ENCODE results near the gene PHLDB1.
"Not testable (repeated sequence)": the region's sequence is repeated elsewhere in the genome, so short reads cannot be mapped to it uniquely, and the experiment has no call there.

Gene PHLDB1

GRCh38 chr11:118592616-118593367, 14.6 kb upstream of the PHLDB1 start:
- no peaks in the 10 kb centered on the region for H3K79me1 ChIP-seq (ENCODE audit: low read length)
- H3K18ac ChIP-seq (ENCODE audit: low read length), result no peak overlapping the region
- H3K27ac ChIP-seq (ENCODE audit: low read depth, low read length), result no peak overlapping the region
- DNase-seq, result no peak
- H3K23ac ChIP-seq (ENCODE audit: low read length), result no peak overlapping the region
- H3K4me3 ChIP-seq (ENCODE audit: low read depth, low read length), result no peak overlapping the region
- WGBS (ENCODE audit: extremely low coverage, insufficient coverage, insufficient read length), result no CpG with 5 or more reads among the region's 2 CpGs
- no peak overlapping the region for H2AFZ ChIP-seq (ENCODE audit: insufficient read depth, low read length, poor library complexity)
- no peaks in the 10 kb centered on the region for H3K27me3 ChIP-seq (ENCODE audit: insufficient read depth, low read length)
- no peak overlapping the region for H4K91ac ChIP-seq (ENCODE audit: low read depth, low read length)
- no peak overlapping the region for H3K4me2 ChIP-seq (ENCODE audit: low read length)
- no peaks in the 10 kb centered on the region for H3K79me2 ChIP-seq (ENCODE audit: control insufficient read depth, insufficient read depth, low read length, poor library complexity)
- H3K9me3 ChIP-seq (ENCODE audit: insufficient read depth, low read depth, low read length), result no peaks in the 10 kb centered on the region
- no peak overlapping the region for H3K4ac ChIP-seq (ENCODE audit: low read depth, low read length)
- H2BK12ac ChIP-seq (ENCODE audit: low read length), result no peak overlapping the region
- no peak overlapping the region for H3K9ac ChIP-seq (ENCODE audit: low read length)
- H3K36me3 ChIP-seq (ENCODE audit: control insufficient read depth in 1 of 2, insufficient read depth in 2 of 2, low read length in 2 of 2), result peaks cover 50 to 71% of the 10 kb centered on the region in 2 experiments
- H2AK5ac ChIP-seq (ENCODE audit: low read length), result no peak overlapping the region
- no peaks in the 10 kb centered on the region for H3K4me1 ChIP-seq (ENCODE audit: control insufficient read depth in 1 of 2, insufficient read depth in 2 of 2, low read length in 2 of 2)
- no peak overlapping the region for H4K12ac ChIP-seq (ENCODE audit: low read depth, low read length)
- H4K8ac ChIP-seq (ENCODE audit: low read depth, low read length), result no peak overlapping the region
- no peak overlapping the region for H2BK5ac ChIP-seq (ENCODE audit: low read depth, low read length, poor library complexity)
- no peak overlapping the region for H2BK120ac ChIP-seq (ENCODE audit: insufficient read depth, low read length, poor library complexity)
- H3K14ac ChIP-seq (ENCODE audit: low read length), result no peak overlapping the region

GRCh38 chr11:118594984-118595383, 12.4 kb upstream of the PHLDB1 start:
- H4K8ac ChIP-seq (ENCODE audit: low read depth, low read length); H3K18ac ChIP-seq (ENCODE audit: low read length); H3K79me1 ChIP-seq (ENCODE audit: low read length); H3K23ac ChIP-seq (ENCODE audit: low read length); H3K9ac ChIP-seq (ENCODE audit: low read length); H3K4ac ChIP-seq (ENCODE audit: low read depth, low read length); H3K9me3 ChIP-seq (ENCODE audit: insufficient read depth, low read depth, low read length); H2AFZ ChIP-seq (ENCODE audit: insufficient read depth, low read length, poor library complexity); H3K4me2 ChIP-seq (ENCODE audit: low read length); H4K91ac ChIP-seq (ENCODE audit: low read depth, low read length); H3K27ac ChIP-seq (ENCODE audit: low read depth, low read length); H2BK12ac ChIP-seq (ENCODE audit: low read length); H3K4me3 ChIP-seq (ENCODE audit: low read depth, low read length); H2BK5ac ChIP-seq (ENCODE audit: low read depth, low read length, poor library complexity); H3K79me2 ChIP-seq (ENCODE audit: control insufficient read depth, insufficient read depth, low read length, poor library complexity); H3K27me3 ChIP-seq (ENCODE audit: insufficient read depth, low read length); H2BK120ac ChIP-seq (ENCODE audit: insufficient read depth, low read length, poor library complexity); H2AK5ac ChIP-seq (ENCODE audit: low read length); H3K14ac ChIP-seq (ENCODE audit: low read length); H4K12ac ChIP-seq (ENCODE audit: low read depth, low read length); H3K4me1 ChIP-seq (ENCODE audit: control insufficient read depth in 1 of 2, insufficient read depth in 2 of 2, low read length in 2 of 2): not testable (repeated sequence)
- H3K36me3 ChIP-seq (ENCODE audit: control insufficient read depth in 1 of 2, insufficient read depth in 2 of 2, low read length in 2 of 2), result peaks cover 46 to 69% of the 10 kb centered on the region in 2 experiments
- no CpG with 5 or more reads among the region's 5 CpGs for WGBS (ENCODE audit: extremely low coverage, insufficient coverage, insufficient read length)
- DNase-seq, result peak in 1 of 2 donors; percentile 48

DNA sequence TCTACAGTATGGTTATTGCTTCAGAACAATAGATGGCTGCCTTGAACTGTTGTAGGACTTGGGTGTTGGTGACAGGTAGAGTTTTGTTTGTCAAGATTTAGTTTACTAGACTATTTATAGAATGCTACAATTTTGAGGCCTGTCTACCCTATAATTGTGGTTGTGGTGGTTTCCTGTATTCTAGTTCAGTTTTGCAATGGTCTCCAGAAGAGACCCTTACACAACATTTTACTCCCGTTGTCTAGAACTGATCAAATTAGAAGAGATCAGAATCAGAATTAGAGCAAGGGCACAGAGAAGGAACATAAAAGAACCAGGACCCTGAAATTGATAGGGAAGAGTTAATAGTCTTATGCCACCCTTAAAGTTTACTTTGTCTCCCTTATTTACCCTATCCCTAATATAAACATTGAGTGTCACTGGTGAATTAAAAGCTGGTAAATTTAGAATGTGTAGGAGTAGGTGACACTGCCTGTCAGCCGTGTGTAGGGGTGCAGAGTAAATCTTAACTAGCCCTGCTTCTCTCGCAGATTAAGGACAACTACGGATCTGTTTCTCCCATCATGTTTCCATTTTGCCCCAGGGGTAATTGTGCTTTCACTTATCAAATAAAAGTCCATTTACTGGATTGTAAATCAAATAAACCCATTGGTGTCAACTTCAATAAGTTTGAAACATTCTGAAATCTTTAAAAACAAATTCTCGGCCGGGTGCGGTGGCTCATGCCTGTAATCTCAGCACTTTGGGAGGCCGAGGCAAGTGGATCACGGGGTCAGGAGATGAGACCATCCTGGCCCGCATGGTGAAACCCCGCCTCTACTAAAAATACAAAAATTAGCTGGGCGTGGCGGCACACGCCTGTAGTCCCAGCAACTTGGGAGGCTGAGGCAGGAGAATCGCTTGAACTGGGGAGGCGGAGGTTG, 10.9 kb upstream of the PHLDB1 start:
- Histone ChIP-seq H3K4me1 (ENCODE audit: control insufficient read depth in 1 of 2, insufficient read depth in 2 of 2, low read length in 2 of 2) (no peaks in the 10 kb centered on the region), H2AK5ac (ENCODE audit: low read length) (no peak overlapping the region), H3K27me3 (ENCODE audit: insufficient read depth, low read length) (no peaks in the 10 kb centered on the region), H2BK5ac (ENCODE audit: low read depth, low read length, poor library complexity) (no peak overlapping the region), H3K4ac (ENCODE audit: low read depth, low read length) (no peak overlapping the region), H3K9ac (ENCODE audit: low read length) (no peak overlapping the region), H3K23ac (ENCODE audit: low read length) (no peak overlapping the region), H3K79me2 (ENCODE audit: control insufficient read depth, insufficient read depth, low read length, poor library complexity) (no peaks in the 10 kb centered on the region), H3K36me3 (ENCODE audit: control insufficient read depth in 1 of 2, insufficient read depth in 2 of 2, low read length in 2 of 2) (peaks cover 44 to 66% of the 10 kb centered on the region in 2 experiments), H2BK12ac (ENCODE audit: low read length) (no peak overlapping the region), H3K27ac (ENCODE audit: low read depth, low read length) (no peak overlapping the region), H3K4me2 (ENCODE audit: low read length) (no peak overlapping the region), H3K9me3 (ENCODE audit: insufficient read depth, low read depth, low read length) (no peaks in the 10 kb centered on the region), H3K14ac (ENCODE audit: low read length) (no peak overlapping the region), H2BK120ac (ENCODE audit: insufficient read depth, low read length, poor library complexity) (no peak overlapping the region), H2AFZ (ENCODE audit: insufficient read depth, low read length, poor library complexity) (no peak overlapping the region), H4K8ac (ENCODE audit: low read depth, low read length) (no peak overlapping the region), H3K79me1 (ENCODE audit: low read length) (no peaks in the 10 kb centered on the region), H3K4me3 (ENCODE audit: low read depth, low read length) (no peak overlapping the region), H4K91ac (ENCODE audit: low read depth, low read length) (no peak overlapping the region), H3K18ac (ENCODE audit: low read length) (no peak overlapping the region), H4K12ac (ENCODE audit: low read depth, low read length) (no peak overlapping the region)
- WGBS (ENCODE audit: extremely low coverage, insufficient coverage, insufficient read length), result no CpG with 5 or more reads among the region's 16 CpGs
- DNase-seq, result no peak

DNA sequence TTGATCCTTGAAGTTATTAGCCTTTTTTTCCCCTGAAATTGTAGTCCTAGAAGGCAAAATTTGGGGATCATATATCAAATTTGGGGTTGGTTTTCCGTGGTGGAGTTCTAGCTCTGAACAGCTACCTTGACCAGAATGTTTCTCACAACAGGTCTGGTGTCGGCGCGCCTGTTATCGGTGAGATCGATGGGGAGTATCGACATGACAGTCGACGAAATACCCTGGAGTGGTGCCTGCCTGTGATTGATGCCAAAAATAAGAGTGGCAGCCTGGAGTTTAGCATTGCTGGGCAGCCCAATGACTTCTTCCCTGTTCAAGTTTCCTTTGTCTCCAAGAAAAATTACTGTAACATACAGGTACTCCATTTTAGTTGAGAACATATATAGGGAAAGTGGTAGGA, 9.9 kb upstream of the PHLDB1 start:
- no peaks in the 10 kb centered on the region for H3K79me2 ChIP-seq (ENCODE audit: control insufficient read depth, insufficient read depth, low read length, poor library complexity)
- no peak overlapping the region for H2BK12ac ChIP-seq (ENCODE audit: low read length)
- H3K36me3 ChIP-seq (ENCODE audit: control insufficient read depth in 1 of 2, insufficient read depth in 2 of 2, low read length in 2 of 2), result peaks cover 42 to 67% of the 10 kb centered on the region in 2 experiments
- WGBS (ENCODE audit: extremely low coverage, insufficient coverage, insufficient read length), result no CpG with 5 or more reads among the region's 9 CpGs
- H4K8ac ChIP-seq (ENCODE audit: low read depth, low read length), result no peak overlapping the region
- no peak overlapping the region for H3K9ac ChIP-seq (ENCODE audit: low read length)
- DNase-seq, result no peak
- no peak overlapping the region for H3K4me3 ChIP-seq (ENCODE audit: low read depth, low read length)
- H3K14ac ChIP-seq (ENCODE audit: low read length), result no peak overlapping the region
- no peak overlapping the region for H2BK5ac ChIP-seq (ENCODE audit: low read depth, low read length, poor library complexity)
- H3K23ac ChIP-seq (ENCODE audit: low read length), result no peak overlapping the region
- H3K9me3 ChIP-seq (ENCODE audit: insufficient read depth, low read depth, low read length), result no peaks in the 10 kb centered on the region
- H2AFZ ChIP-seq (ENCODE audit: insufficient read depth, low read length, poor library complexity), result no peak overlapping the region
- H3K18ac ChIP-seq (ENCODE audit: low read length), result no peak overlapping the region
- no peaks in the 10 kb centered on the region for H3K4me1 ChIP-seq (ENCODE audit: control insufficient read depth in 1 of 2, insufficient read depth in 2 of 2, low read length in 2 of 2)
- H3K4ac ChIP-seq (ENCODE audit: low read depth, low read length), result no peak overlapping the region
- no peak overlapping the region for H3K4me2 ChIP-seq (ENCODE audit: low read length)
- H3K27me3 ChIP-seq (ENCODE audit: insufficient read depth, low read length), result no peaks in the 10 kb centered on the region
- H3K79me1 ChIP-seq (ENCODE audit: low read length), result no peaks in the 10 kb centered on the region
- no peak overlapping the region for H4K12ac ChIP-seq (ENCODE audit: low read depth, low read length)
- H4K91ac ChIP-seq (ENCODE audit: low read depth, low read length), result no peak overlapping the region
- H3K27ac ChIP-seq (ENCODE audit: low read depth, low read length), result no peak overlapping the region
- H2BK120ac ChIP-seq (ENCODE audit: insufficient read depth, low read length, poor library complexity), result no peak overlapping the region
- no peak overlapping the region for H2AK5ac ChIP-seq (ENCODE audit: low read length)
